Sigmoid colon (tissue), 4 donors: ENCODE results near the gene COLQ.

Experiments used
- EP300 ChIP-seq, 4 donors: sonication (generic); formaldehyde crosslinking; IDR thresholded peaks; one replicate each; pipeline ENCODE4 v1.6.1; 2017; ENCODE audit warnings: antibody characterized with exemption in 4 of 4
- POLR2A ChIP-seq, 2 donors: fragments of 450-650 bp; IDR thresholded peaks; one replicate each; pipeline ENCODE4 v1.6.1; 2016; ENCODE audit warnings: antibody characterized with exemption in 2 of 2, mild to moderate bottlenecking in 2 of 2, moderate library complexity in 2 of 2
- POLR2AphosphoS5 ChIP-seq, 4 donors: sonication (generic); formaldehyde crosslinking; IDR thresholded peaks; one replicate each; pipeline ENCODE4 v1.6.1; 2017; ENCODE audit warnings: antibody characterized with exemption in 4 of 4
- TF ChIP-seq, protein P1 (sequence below), 4 experiments: fragments of 450-650 bp in 3 of 4; fragments of 200-600 bp in 1 of 4; IDR thresholded peaks; one replicate each; pipeline ENCODE4 v1.5.1; 2016 to 2019; ENCODE audit warnings: antibody characterized with exemption in 4 of 4, mild to moderate bottlenecking in 3 of 4, moderate library complexity in 2 of 4

DNA sequence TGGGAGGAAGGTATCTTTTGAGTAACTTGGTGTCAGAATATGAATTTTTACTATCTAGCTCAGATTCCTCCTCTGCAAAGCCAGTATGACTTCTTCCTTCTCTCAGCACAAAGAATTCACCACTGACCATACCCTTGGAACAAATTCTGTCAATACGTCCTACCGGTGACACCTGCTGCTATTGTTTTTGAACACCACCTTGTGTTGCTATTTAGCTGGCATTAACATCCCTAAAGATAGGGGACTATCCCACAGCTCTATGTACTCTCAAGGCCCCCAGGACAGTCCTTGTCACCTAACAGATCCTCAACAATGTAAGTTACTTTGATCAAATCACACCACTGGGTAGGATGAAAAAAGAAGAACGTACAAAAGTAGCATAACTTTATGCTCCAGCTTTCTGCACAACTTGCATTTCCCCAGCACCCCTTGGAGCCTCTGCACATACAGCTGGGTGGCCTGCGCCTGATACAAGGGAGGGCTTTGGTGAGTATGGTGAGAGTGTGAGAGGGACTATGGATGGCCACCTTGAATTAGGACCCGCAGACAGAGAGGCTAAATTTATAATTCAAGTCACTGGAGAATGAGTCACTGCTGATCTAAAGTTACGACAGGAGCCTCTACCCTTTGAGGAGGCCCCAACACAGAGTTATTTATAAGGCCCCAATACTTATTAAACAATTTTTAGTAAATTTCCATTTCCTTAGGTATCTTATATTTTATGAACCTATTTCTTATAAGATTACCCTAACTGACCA is 2.3 kb upstream of the COLQ start:
- TF ChIP-seq POLR2A (IDR thresholded peaks at IDR 0.05), result no peak
- TF ChIP-seq, protein P1, sequence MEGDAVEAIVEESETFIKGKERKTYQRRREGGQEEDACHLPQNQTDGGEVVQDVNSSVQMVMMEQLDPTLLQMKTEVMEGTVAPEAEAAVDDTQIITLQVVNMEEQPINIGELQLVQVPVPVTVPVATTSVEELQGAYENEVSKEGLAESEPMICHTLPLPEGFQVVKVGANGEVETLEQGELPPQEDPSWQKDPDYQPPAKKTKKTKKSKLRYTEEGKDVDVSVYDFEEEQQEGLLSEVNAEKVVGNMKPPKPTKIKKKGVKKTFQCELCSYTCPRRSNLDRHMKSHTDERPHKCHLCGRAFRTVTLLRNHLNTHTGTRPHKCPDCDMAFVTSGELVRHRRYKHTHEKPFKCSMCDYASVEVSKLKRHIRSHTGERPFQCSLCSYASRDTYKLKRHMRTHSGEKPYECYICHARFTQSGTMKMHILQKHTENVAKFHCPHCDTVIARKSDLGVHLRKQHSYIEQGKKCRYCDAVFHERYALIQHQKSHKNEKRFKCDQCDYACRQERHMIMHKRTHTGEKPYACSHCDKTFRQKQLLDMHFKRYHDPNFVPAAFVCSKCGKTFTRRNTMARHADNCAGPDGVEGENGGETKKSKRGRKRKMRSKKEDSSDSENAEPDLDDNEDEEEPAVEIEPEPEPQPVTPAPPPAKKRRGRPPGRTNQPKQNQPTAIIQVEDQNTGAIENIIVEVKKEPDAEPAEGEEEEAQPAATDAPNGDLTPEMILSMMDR (IDR thresholded peaks at IDR 0.05), result no peak
- no peak for TF ChIP-seq EP300 (IDR thresholded peaks at IDR 0.05)
- TF ChIP-seq POLR2AphosphoS5 (IDR thresholded peaks at IDR 0.05), result no peak
